GM12878 (cell line): Measurements from ENCODE around the gene CGREF1.

ENCODE experiments used
- ATF7 ChIP-seq: fragments of 450-650 bp; IDR thresholded peaks from 2 replicates; pipeline ENCODE4 v1.6.1; 2016; ENCODE audit warnings: low read depth, mild to moderate bottlenecking
- EGR1 ChIP-seq, 2 experiments: IDR thresholded peaks; 1 replicate in 1 of 2; 2 replicates in 1 of 2; pipeline ENCODE4 v1.6.1; 2011 to 2012; ENCODE audit warnings: low read depth in 2 of 2, low read length in 2 of 2, borderline replicate concordance in 1 of 2, mild to moderate bottlenecking in 1 of 2, moderate library complexity in 1 of 2
- GATAD2B ChIP-seq: fragments of 450-650 bp; conservative IDR thresholded peaks from 2 replicates; pipeline ENCODE4 v1.6.1; 2017; ENCODE audit warnings: low read depth, mild to moderate bottlenecking, moderate library complexity
- KDM1A ChIP-seq: fragments of 200-600 bp; sonication (generic); IDR thresholded peaks from 2 replicates; pipeline ENCODE4 v1.6.1; 2016; ENCODE audit warnings: borderline replicate concordance
- POLR2A ChIP-seq: IDR thresholded peaks from 2 replicates; pipeline ENCODE4 v1.6.1; 2011; ENCODE audit warnings: low read depth, mild to moderate bottlenecking, low read length
- POLR2AphosphoS5 ChIP-seq: IDR thresholded peaks from 2 replicates; pipeline ENCODE4 v1.6.1; 2011; ENCODE audit warnings: mild to moderate bottlenecking, low read length, inconsistent platforms
- TCF7 ChIP-seq: IDR thresholded peaks from 2 replicates; pipeline ENCODE4 v1.6.1; 2014; ENCODE audit warnings: antibody characterized with exemption, borderline replicate concordance
- USF1 ChIP-seq: IDR thresholded peaks from 2 replicates; pipeline ENCODE4 v1.6.1; 2011; ENCODE audit warnings: borderline replicate concordance, low read depth, mild to moderate bottlenecking, moderate library complexity, mixed read lengths, low read length; ENCODE audit not compliant: insufficient read depth; ENCODE audit errors: extremely low read length
- YY1 ChIP-seq: IDR thresholded peaks from 2 replicates; pipeline ENCODE4 v1.6.1; 2011; ENCODE audit warnings: low read depth, mild to moderate bottlenecking, low read length
- TF ChIP-seq, protein P1 (sequence below): IDR thresholded peaks from 2 replicates; pipeline ENCODE4 v1.6.1; 2012; ENCODE audit warnings: low read depth, low read length, improper control_type of control experiment
- TF ChIP-seq, protein P2 (sequence below): IDR thresholded peaks from 2 replicates; pipeline ENCODE4 v1.6.1; 2011; ENCODE audit warnings: low read depth, mild to moderate bottlenecking, low read length, moderate library complexity, borderline replicate concordance; ENCODE audit errors: extremely low read depth
- TF ChIP-seq, protein P3 (sequence below), 3 experiments: IDR thresholded peaks in 2 of 3; conservative IDR thresholded peaks in 1 of 3; 2 replicates each; pipeline ENCODE4 v1.5.1; 2011; ENCODE audit warnings: low read depth in 3 of 3, low read length in 3 of 3, mild to moderate bottlenecking in 3 of 3, control low read depth in 2 of 3, moderate library complexity in 2 of 3, inconsistent platforms in 1 of 3, mixed read lengths in 1 of 3; ENCODE audit not compliant: control insufficient read depth in 2 of 3, insufficient read depth in 1 of 3; ENCODE audit errors: extremely low read depth in 1 of 3
- TF ChIP-seq, protein P4 (sequence below): fragments of 450-650 bp; IDR thresholded peaks from 2 replicates; pipeline ENCODE4 v1.6.1; 2016; ENCODE audit warnings: mild to moderate bottlenecking, moderate library complexity, borderline replicate concordance

- TF ChIP-seq, protein P1, sequence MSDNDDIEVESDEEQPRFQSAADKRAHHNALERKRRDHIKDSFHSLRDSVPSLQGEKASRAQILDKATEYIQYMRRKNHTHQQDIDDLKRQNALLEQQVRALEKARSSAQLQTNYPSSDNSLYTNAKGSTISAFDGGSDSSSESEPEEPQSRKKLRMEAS: no peak
- TF ChIP-seq, protein P2, sequence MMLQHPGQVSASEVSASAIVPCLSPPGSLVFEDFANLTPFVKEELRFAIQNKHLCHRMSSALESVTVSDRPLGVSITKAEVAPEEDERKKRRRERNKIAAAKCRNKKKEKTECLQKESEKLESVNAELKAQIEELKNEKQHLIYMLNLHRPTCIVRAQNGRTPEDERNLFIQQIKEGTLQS: no peak
- TF ChIP-seq, protein P3, sequence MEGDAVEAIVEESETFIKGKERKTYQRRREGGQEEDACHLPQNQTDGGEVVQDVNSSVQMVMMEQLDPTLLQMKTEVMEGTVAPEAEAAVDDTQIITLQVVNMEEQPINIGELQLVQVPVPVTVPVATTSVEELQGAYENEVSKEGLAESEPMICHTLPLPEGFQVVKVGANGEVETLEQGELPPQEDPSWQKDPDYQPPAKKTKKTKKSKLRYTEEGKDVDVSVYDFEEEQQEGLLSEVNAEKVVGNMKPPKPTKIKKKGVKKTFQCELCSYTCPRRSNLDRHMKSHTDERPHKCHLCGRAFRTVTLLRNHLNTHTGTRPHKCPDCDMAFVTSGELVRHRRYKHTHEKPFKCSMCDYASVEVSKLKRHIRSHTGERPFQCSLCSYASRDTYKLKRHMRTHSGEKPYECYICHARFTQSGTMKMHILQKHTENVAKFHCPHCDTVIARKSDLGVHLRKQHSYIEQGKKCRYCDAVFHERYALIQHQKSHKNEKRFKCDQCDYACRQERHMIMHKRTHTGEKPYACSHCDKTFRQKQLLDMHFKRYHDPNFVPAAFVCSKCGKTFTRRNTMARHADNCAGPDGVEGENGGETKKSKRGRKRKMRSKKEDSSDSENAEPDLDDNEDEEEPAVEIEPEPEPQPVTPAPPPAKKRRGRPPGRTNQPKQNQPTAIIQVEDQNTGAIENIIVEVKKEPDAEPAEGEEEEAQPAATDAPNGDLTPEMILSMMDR (IDR thresholded peaks at IDR 0.05 in 2 of 3, conservative IDR thresholded peaks at IDR 0.05 in 1 of 3; ENCODE audit: control insufficient read depth in 2 of 3, extremely low read depth in 1 of 3, insufficient read depth in 1 of 3, low read depth in 3 of 3, low read length in 3 of 3): no peak
- TF ChIP-seq USF1 (no peak), TCF7 (no peak), POLR2A (no peak), GATAD2B (no peak), YY1 (no peak), EGR1 (IDR thresholded peaks at IDR 0.05; ENCODE audit: borderline replicate concordance in 1 of 2, low read depth in 2 of 2, low read length in 2 of 2) (no peak), ATF7 (no peak), KDM1A (no peak), POLR2AphosphoS5 (no peak)
- TF ChIP-seq, protein P4, sequence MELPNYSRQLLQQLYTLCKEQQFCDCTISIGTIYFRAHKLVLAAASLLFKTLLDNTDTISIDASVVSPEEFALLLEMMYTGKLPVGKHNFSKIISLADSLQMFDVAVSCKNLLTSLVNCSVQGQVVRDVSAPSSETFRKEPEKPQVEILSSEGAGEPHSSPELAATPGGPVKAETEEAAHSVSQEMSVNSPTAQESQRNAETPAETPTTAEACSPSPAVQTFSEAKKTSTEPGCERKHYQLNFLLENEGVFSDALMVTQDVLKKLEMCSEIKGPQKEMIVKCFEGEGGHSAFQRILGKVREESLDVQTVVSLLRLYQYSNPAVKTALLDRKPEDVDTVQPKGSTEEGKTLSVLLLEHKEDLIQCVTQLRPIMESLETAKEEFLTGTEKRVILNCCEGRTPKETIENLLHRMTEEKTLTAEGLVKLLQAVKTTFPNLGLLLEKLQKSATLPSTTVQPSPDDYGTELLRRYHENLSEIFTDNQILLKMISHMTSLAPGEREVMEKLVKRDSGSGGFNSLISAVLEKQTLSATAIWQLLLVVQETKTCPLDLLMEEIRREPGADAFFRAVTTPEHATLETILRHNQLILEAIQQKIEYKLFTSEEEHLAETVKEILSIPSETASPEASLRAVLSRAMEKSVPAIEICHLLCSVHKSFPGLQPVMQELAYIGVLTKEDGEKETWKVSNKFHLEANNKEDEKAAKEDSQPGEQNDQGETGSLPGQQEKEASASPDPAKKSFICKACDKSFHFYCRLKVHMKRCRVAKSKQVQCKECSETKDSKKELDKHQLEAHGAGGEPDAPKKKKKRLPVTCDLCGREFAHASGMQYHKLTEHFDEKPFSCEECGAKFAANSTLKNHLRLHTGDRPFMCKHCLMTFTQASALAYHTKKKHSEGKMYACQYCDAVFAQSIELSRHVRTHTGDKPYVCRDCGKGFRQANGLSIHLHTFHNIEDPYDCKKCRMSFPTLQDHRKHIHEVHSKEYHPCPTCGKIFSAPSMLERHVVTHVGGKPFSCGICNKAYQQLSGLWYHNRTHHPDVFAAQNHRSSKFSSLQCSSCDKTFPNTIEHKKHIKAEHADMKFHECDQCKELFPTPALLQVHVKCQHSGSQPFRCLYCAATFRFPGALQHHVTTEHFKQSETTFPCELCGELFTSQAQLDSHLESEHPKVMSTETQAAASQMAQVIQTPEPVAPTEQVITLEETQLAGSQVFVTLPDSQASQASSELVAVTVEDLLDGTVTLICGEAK: no peak
Observed at GRCh38 chr2:27128668-27129571, 10.0 kb upstream of the CGREF1 start.
